ENCODE results near the gene WEE1.
"Not testable (repeated sequence)": the region's sequence is repeated elsewhere in the genome, so short reads cannot be mapped to it uniquely, and the experiment has no call there.

WEE1 gene

DNA sequence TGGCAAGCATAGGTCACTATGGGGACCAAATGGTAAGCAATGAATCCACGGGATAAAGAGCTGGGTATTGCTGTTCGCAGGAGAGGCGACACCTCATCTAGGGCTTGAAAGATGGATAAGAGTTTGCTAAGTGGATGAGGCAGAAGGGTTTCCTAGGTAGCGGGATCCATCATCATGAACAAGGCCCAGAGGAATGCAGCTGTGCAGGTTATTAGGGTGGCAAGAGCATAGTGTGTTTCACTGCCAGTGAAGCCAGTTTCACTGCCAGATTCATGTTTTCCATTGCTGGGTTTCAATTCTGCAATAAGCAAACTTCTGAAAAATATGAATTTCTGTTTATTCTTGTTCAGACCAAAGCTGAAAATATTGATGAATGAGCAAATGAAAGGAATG is 27.2 kb downstream of the WEE1 start:
- DNase-seq = no peak

DNA sequence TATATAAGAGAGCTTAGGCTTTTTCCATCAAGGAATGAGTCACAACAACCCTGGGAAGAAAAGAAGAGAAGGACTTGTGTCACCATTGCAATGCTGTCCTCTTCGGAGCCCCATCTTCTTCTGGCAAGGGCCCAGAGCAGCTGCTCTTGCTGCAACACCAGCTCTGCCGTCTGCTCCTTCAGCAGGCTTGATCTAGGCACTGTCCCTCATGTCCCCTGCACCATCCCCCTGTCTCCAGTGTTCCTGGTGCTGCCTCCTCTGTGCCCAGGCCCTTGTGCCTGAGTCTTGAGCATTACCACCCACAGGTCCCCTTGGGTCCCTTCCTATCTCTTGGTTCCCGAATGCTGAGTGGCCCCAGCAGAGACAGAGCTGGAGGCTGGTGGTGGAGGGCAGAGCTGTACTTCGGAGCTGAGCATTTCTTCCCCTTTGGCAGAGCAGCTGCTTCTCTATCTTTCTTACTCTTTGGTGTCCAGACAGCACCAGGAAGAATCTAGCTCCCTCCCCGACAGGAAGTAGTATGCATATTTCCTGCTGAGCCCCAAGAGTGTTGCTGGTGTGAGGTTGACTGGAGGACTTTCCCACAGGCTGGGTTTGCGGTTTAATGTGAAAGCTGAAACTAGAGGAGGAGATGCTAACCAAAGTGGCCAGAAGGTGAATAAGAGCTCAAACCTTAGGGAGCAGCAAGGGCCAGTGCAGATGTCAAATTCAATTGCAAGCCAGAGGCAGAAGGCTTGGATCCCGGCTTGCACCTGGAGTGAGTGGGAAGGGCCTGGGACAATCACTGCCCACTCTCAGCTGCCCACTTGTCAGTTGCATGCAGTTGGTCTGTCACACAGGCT is 27.8 kb downstream of the WEE1 start:
- DNase-seq = no peak

DNA sequence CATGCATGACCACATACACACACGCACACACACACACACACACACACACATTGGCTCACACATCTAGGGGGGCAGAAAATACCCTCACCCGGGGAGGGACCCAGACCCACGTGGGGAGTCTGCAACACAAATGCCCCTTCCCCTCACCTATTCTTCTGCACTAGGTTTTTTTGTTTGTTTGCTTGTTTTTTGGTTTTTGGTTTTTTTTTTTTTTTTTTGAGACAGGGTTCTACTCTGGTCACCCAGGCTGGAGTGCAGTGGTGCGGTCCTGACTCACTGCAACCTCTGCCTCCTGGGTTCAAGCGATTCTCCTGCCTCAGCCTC is 28.4 kb downstream of the WEE1 start:
- DNase-seq = no peak

DNA sequence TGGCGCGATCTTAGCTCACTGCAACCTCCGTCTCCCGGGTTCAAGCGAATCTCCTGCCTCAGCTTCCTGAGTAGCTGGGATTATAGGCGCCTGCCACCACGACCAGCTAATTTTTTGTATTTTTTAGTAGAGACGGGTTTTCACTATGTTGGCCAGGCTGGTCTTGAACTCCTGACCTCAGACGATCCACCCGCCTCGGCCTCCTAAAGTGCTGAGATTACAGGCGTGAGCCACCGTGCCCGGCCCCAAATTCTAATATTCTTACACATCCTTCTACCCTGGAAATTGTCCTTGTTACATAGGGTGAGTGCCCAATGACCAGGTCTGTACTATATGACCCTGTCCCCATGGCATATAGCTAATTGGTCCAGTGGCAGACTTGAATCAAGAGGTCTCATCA is 29.7 kb downstream of the WEE1 start:
- not testable (repeated sequence) for DNase-seq

DNA sequence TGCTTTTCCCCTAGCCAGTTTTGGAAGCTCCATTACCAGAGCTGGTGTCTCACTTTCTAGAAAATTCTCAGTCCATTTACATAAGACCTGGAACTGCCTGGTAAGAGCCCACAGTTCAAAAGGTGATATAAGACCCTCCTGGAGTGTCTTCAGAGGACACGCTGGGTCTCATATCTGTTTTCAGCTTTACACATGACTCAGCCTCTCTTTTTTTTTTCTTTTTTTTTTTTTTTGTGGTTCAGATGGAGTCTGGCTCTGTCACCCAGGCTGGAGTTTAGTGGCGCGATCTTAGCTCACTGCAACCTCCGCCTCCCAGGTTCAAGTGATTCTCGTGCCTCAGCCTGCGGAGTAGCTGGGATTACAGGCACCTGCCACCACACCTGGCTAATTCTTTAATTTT is 30.7 kb downstream of the WEE1 start:
- DNase-seq = no peak

DNA sequence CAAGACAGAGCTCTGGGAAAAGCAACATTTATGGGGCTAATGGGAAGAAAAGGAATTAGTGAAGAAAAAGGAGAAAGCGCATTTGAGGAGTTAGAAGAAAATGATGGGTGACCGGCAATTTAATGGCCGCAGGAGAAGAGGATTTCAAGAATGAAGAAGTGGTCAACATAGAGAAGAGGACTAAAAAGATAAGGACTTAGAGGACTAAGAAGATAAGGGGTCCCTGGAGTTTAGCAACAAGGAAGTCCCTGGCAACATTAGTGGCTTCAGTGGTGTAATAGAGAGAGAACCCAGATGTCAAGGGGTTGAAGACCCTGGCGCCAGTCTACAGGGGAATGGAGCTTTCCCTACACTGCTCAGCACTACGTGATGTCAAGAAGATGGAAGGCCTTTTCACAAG is 32.3 kb downstream of the WEE1 start:
- DNase-seq = no peak

DNA sequence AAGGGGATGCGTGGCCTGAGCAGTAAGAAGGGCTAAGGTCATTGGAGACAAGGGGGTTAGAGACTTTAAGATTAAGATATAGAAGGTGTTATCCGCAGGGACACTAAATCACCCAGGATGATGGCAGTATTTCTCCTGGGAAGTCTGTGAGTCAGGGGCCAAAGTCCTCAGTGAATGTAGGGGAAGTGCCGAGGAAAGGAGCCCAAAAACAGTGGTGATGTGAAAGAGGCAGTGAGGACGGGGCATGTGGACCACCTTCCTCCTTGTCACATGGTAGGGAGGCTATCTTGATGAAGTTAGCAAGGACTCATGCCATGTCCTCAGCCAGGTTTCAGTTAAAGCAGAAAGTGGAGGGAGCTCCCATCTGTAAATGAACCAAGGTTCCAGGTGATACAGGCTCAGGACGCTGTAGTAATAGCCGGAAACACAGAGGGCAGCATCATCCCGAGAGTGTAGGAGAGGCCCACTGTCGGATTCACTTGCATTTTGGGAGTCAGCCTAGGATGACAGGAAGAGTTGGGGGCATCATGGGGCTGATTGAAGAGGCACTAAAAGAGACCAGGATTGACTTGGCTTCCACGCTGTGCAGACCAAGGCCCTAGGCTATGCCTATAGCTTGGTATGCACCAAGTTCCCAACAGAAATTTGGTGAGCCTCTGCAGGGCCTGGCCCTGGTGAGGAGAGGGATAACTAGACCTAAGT is 33.5 kb downstream of the WEE1 start:
- DNase-seq = no peak

DNA sequence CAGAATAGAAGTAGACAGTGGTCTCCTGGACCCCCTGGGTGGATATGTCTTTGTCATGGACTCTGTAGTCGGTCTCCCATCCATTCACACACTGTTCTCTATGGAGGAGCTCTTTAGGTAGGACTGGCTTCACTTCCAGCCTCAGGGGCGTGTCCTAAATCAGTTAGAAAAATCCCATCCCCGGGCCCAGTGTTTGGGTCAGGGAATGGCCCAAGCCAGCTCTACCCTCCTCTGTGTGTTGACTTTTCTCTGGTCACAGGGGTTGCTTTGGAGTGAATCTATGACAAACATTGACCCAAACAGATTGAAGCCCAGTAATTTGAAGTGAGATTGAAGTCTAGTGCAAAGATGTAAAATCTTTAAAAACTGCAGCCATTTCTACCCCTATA is 34.0 kb downstream of the WEE1 start:
- no peak for DNase-seq

DNA sequence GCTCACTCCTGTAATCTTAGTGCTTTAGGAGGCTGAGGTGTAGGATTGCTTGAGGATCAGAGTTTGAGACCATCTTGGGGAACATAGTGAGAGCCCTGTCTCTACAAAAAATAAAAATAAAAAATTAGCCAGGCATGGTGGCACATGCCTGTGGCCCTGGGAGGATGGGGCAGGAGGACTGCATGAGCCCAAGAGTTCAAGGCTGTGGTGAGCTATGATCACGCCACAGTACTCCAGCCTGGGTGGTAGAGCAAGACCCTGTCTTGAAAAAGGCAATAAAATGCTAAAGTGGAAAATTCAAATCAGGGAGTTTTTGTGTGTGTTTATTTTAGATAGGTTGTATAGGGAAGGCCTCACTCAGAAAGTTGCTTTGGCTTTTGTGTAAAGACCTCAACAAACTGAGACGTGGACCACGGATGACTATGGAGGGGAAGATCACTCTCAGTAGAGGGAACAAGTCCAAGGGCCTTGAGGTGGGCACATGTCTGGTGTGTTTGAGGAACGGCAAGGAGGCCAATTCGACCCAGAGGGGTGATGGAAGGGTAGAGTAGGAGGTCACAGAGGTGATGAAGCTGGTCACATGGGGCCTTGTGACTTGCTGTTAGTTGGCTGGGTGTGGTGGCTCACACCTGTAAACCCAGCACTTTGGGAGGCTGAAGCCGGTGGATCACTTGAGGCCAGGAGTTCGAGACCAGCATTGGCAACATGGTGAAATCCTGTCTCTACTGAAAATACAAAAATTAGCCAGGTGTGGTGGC is 35.7 kb downstream of the WEE1 start:
- no peak for DNase-seq

DNA sequence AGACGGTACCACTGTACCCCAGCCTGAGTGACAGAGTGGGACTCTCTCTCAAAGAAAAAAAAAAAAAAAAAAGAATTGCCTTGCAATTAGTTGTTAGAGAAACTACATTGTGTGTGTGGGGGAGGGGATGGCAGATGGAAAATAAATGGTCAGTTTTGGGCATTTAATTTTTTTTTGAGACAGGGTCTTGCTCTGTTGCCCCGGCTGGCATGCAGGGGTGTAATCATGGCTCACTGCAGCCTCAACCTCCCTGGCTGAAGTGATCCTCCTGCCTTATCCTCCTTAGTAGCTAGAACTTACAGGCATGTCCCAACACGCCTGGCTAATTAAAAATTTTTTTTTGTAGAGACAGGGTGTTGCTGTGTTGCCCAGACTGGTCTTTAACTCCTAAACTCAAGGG is 36.4 kb downstream of the WEE1 start:
- no peak for DNase-seq

DNA sequence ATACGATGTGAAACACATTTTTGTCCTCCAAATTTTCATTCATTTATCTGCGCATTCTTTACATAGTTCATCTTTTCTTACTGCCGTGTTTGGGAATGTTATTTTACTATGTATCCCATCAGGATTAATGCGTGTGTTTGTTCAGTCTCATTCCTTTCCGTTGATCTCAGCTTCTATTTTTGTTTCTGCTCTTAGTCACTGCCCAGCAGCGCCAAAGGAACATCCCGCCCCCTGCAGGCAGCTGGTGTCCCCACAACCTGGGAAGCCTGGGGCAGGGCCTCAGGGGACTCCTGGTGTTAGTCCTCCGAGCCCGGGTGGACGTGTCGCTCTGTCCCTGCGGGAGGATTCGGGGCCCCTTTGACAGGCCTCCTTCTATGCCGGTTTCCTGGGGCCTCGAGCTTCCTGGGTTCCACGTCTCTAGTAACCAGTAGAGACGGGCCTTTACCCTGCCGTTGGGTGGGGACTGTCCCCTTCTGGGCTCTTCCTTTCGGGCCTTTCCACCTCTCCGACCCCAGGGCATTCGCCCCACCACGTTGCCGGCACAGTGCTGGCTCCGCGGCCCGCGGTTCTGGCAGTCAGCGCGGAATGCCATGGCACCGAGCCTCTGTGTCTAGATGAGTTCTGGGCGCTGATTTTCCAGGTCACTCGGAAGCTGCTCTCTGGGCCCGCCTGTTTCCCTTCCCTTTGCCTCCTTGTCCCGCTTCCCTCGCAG is 39.8 kb downstream of the WEE1 start:
- DNase-seq = peak; percentile 32

DNA sequence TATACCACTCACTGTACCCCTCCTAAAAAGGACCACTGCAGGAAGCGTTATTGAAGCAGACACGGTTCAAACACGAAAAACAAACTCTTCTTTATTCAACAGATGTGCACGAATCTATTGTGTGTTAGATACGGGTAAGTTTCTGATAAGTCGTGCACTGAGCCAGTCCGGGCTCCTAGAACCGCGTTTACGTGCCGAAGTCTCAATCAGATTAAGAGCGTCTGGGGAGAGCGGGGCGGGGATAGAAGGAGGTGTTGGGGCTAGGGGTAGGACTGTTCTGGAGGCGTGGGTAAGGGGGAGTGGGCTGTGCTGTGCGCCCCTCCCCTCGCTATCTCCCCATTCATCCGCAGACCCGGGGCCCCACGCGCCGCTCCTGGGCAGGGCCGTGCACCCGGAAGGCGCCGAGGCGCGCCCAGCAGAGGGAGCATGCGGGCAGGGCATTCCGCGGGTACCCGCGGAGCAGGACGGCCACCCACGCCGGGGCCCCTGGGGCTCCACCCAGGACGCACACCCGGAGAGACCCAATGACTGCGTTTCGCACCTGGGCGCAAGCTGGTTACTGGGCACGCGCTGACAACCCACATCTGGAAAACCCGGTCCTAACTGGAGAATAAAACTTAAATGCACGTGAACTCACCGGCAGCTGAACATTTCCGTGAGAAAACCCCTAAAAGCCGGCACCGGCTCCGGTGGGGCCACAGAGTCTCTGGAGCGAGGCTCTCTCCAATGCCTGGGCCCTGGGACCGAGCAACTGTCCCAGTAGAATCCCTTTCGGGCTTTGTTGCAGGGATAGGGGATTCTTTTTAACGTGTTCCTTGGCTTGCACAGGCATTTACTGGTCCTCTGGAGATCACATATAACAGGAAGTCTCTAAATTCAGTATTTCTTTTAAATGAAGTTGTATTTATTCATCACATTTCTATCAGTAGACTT is 40.6 kb downstream of the WEE1 start:
- no peak for DNase-seq

DNA sequence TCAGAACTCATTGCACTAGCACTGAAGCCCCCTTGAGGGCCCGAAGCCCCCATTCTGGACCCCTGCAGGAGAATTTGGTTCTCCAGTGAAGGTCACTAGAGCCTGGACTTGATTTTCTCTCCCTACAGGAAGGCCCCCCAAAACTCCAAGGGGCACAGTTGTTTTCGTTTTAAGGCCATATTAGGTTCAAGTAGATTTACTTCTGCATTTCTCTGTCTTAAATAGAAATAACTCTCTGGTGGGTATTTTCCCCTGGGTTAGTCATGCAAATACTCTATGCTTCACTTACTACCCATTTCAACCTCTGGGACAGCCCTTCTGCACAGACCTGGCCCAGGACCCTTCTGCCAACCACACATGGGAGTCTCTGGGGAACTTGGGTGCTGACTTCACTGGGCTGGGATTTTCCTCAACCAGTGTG is 41.6 kb downstream of the WEE1 start:
- no peak for DNase-seq

DNA sequence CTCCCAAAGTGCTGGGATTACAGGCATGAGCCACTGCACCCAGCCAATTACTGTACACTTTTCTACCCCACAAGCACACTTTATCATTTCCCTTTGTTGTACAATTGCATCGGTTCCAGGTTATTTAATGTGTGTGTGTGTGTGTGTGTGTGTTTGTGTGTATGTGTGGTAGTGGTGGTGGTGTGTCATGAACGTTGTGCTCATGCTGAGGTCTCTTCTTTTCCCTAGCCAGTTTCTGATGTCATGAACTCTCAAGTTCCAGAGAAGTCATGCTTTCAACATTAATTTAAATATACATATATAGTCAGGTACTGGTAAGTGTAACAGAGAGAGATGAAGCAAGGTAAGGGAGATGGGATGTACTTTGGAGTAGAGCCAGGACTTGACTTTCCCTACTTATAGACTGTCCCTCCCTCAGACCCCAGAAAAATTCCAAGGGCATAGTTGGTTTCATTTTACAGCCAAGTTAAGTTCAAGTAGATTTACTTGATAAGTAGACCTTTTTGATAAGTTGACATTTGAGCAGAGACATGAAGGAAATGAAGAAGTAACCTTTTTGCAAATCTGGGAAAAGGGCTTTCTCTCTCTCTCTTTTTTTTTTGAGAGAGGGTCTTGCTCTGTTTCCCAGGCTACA is 42.7 kb downstream of the WEE1 start:
- no peak for DNase-seq

DNA sequence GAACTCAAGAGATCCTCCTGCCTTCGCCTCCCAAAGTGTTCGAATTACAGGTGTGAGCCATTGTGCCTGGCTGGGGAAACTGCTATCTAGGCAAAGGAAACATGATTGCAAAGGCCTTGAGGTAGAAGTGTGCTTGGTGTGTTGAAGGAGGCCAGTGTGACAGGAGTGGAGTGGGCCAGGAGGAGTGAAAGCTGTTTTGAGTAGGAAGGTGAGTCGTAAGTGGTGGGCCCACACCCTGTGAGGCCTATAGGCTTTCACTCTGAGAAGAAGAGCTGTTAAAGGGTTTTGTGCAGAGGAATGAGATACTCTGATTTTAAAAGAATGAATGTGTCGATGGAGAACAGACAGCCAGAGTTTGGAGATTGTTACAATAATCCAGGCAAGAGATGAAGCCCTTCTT is 43.4 kb downstream of the WEE1 start:
- DNase-seq = no peak

DNA sequence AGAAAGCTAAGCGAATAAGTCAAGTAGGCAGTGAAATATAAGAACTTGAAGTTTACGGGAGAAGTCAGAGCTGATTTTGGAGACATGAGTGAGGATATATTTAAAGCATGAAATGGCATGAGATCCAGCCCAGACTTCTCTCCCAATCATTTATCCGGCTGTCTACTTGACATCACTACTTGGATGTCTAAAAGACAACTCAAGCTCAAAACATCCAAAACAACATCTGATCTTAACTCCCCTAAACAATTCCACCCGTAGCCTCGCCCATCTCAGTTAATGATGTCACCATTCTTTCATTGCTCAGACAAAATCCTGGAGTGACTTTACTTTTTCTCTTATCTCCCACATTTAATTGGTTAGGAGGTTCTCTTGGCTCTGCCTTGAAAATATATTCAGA is 44.5 kb downstream of the WEE1 start:
- no peak for DNase-seq

DNA sequence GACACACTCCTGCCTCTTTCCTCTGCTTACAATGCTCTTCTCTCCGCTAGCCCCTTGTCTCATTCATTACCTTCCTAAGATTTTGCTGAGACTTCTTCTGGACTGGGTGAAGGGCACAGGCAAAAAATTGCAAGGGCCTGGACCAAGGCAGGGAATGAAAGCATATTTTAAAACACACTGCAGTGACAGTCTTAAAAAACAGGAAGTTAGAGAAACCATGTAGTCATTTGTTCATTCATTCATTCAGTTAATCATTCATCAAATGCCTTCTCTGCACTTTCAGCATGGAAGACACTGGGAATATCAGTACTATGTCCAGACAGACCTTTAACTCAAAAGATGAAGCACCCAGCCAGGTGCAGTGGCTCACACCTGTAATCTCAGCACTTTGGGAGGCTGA is 45.5 kb downstream of the WEE1 start:
- no peak for DNase-seq

DNA sequence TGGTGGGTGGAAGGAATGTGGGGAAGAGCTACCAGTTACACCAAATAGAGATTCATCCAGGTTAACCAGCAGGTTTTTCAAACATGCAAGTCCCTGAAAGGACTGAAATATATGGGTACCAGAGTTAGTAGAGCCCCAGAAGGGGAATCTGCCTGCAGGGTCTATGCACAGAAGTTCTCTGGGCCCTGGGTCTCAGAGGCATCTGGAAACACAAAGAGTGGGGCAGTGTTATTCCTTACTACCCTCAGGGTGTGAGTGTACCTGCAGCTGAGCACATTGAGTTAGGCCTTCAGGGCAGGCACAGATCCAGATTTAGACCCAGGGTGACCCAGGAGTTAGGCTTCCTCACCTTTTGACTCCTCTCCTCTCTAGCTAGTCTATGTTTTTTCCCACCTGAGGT is 46.5 kb downstream of the WEE1 start:
- DNase-seq = no peak

DNA sequence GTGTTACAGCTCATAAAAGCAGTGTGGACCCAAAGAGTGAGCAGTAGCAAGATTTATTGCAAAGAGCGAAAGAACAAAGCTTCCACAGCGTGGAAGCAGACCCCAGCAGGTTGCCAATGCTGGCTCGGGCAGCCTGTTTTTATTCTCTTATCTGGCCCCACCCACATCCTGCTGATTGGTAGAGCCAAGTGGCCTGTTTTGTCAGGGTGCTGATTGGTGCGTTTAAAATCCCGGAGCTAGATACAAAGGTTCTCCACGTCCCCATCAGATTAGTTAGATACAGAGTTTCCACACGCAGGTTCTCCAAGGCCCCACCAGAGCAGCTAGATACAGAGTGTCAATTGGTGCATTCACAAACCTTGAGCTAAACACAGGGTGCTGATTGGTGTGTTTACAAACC is 48.9 kb downstream of the WEE1 start:
- not testable (repeated sequence) for DNase-seq

DNA sequence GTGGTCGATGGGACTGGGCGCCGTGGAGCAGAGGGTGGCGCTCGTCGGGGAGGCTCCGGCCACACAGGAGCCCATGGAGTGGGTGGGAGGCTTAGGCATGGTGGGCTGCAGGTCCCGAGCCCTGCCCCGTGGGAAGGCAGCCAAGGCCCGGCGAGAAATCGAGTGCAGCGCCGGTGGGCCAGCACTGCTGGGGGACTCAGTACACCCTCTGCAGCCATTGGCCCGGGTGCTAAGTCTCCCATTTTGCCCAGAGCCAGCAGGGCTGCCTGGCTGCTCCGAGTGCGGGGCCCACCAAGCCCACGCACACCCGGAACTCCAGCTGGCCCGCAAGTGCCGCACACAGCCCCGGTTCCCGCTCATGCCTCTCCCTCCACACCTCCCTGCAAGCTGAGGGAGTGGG is 49.6 kb downstream of the WEE1 start:
- DNase-seq = not testable (repeated sequence)

DNA sequence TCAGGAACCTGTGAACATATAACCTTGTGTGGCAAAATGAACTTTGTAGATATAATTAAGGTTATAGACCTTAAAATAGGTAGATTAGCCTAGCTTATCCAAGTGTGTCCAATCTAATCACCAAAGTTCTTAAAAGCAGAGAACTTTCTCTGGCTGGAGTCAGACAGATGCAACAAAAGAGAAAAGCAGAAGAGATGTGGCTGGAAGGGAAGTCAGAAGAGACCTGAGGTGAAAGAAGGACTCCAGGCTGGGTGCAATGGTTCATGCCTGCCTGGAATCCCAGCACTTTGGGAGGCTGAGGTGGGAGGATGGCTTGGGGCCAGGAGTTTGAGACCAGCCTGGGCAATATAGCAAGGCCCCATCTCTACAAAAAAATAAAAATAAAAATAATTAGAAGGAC is 51.0 kb downstream of the WEE1 start:
- no peak for DNase-seq

DNA sequence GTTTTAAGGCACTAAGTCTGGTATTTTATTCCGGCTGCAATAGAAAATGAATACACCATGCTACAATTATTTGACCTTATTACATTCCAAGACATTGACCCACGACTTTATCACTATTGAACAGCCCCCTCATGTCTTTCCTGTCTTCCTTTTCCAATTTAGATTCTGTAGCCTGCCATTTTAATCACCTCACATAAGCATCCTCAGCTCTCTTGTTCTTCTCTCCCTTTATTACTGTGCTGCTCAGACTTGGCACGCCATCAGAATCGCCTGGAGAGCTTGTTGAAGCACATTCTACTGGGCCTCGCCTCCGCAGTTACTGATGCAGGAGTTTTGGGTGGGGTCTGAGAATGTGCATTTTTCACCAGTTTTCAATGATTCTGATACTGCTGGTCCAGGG is 51.7 kb downstream of the WEE1 start:
- no peak for DNase-seq

Measured in NCI-H446 treated with DMSO at 0.1 percent for 48 hours (cell line).